Endometrial microvascular endothelial cells (primary cell): Measurements from ENCODE around the gene FNDC11. TPM values are rescaled to one million over a fixed set of nuclear protein-coding genes. Genes with fewer than 3 reads are reported as not detected.

Experiments
- in situ Hi-C: cut with HindIII; loops from 2 replicates; pipeline ENCODE4 v1.10.0; 2017; ENCODE audit warnings: low sequenced_read_pairs, low pct_unique_long_range_greater_than_20kb; ENCODE audit errors: inconsistent ontology term
- total RNA-seq: library from RNA; depleted of rRNA; stranded (reverse); fragments of >200 nt; gene quantifications from one replicate; pipeline ENCODE4 v1.2.3, GENCODE V29; 2015; ENCODE audit errors: inconsistent ontology term

The FNDC11 gene
- total RNA-seq, 1 donor from 2014 or later: 0.37 TPM

DNA sequence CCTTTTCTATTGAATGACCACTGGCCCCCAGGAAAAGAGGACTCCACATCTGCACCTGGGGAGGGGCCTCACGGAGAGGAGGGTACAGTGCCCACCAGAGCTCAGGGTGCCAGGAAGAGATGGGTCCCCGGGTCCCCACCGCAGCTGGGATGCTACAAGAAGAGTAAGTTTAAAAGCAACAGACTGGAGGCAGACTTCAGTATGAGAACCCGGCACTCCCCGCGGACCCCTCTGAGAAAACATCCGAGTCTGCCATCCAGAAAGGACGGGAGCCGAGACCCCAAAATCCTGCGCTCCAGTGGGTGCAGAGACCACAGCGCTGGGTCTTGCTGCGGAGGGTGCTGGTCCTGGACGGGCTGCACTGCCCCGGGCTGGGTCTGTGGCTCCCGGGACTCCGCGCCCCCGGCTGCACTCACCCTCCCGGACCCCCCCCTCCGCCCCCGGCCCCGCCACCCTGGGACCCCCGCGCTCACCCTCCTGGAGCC lies 19.7 kb downstream of the FNDC11 start:
- in situ Hi-C loops: no loop called here

DNA sequence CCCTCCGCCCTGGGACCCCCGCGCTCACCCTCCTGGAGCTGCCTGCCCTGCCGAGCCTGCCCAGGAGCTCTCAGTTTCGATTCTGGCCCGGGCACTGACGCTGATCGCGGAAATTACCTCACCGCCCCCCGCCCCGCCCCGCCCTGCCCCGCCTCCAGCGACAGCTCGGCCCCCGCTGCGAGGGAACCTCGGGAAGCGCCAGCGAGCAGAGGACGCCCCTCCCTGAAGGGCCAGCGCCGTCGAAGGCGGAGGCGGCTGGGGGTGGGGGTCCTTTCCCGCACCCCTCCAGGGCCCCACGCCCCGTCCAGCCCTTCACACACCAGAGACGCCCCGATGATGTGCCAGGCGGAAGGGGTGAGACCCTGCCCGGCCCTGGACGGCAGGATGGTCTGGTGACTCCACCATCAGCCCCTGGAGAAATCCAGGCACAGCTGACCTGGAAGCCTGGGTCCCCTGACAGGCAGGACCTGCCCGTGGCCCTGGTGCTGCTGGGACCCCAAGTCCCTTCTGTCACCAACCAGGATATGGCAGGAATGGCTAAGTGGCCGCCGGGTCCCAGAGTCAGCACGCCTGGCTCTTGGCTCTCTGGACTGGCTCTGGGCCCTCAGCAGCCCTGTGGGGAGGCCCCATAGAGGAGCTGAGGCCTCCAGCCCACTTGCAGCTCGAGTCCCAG lies 20.3 kb downstream of the FNDC11 start, which contains the start of gene HELZ2:
HELZ2 (minus strand) TSS at position 84 of the 673 bp plus-strand sequence. CDS start 1,854 bp downstream, outside the sequence.
- in situ Hi-C loops: no loop called here

DNA sequence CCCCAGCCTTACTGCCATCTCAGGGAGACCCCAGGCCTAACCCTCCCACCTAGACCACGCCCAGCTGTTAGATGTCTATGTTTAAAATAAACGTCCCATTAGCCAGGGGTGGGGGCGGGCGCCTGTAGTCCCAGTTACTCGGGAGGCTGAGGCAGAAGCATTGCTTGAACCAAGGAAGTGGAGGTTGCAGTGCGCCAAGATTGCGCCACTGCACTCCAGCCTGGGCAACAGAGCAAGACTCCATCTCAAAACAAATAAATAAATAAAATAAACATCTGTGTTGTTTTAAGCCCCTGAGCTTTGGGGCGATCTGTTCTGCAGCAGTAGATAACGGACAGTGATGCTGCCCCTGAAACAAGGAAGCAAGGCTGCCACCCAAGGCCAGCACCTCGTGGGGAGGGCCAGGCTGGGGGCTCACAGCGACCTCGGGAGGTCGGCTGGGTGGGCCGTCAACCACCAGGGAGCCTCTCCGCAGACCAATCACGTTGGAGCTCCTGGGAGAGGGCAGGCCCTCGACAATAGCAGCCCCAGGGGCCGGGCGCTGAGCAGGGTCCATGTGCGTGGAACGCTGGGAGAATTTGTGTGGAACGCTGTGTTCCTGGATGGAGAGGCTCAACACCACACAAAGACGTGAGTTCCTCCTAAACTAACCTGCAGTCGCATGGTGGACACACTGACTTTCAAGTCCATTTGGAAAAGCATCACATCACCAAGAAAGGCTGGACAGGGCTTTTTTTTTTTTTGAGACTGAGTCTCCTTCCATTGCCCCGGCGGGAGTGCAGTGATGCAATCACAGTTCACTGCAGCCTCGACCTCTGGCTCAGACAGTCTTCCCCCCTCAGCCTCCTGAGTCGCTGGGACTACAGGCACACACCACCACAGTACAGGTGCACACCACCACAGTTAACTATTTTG lies 21.1 kb downstream of the FNDC11 start:
- in situ Hi-C loops: no loop called here

GRCh38 chr20:63576311-63576710 lies 22.4 kb downstream of the FNDC11 start:
- in situ Hi-C loops: no loop called here

- in situ Hi-C loops: no loop called here
Measured at GRCh38 chr20:63577317-63577894, 23.4 kb downstream of the FNDC11 start.

- in situ Hi-C loops: no loop called here
Measured at GRCh38 chr20:63578224-63579016, 24.5 kb downstream of the FNDC11 start.

- in situ Hi-C loops: no loop called here
Measured at GRCh38 chr20:63579017-63579694, 25.2 kb downstream of the FNDC11 start.

- in situ Hi-C loops: no loop called here
Measured at GRCh38 chr20:63580796-63581461, 27.0 kb downstream of the FNDC11 start.

- in situ Hi-C loops: no loop called here
Measured at GRCh38 chr20:63582382-63583063, 28.6 kb downstream of the FNDC11 start.

- in situ Hi-C loops: no loop called here
Measured at GRCh38 chr20:63585616-63586565, 31.9 kb downstream of the FNDC11 start.

GRCh38 chr20:63586797-63587196 lies 32.8 kb downstream of the FNDC11 start:
- in situ Hi-C loops: no loop called here

DNA sequence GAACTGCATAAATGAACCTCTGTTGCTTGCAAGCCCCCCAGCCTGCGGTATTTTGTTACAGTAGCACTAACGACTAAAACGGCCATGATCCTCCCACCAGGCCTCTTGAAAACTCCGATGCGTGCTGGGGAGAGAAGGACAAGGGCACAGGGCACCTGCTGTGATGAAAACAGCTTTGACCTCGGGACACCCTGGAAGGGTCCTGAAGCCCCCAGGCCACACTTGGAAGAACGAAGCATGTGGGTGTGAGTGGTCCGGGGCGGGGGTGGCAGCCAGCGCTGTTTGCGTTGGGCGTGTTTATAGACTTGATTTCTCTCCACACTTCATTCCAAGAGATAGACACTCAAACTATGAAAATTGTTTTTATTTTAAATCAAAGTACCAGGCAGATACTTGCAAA lies 33.3 kb downstream of the FNDC11 start:
- in situ Hi-C loops: no loop called here

GRCh38 chr20:63587776-63588591 lies 34.0 kb downstream of the FNDC11 start:
- in situ Hi-C loops: no loop called here

- in situ Hi-C loops: no loop called here
Measured at GRCh38 chr20:63588641-63589041, 34.7 kb downstream of the FNDC11 start.
